Midbrain (tissue), 1 donor: ENCODE data around the gene GSTT2.
"Not testable (repeated sequence)": the region's sequence is repeated elsewhere in the genome, so short reads cannot be mapped to it uniquely, and the experiment has no call there.

Experiments
- DNase-seq: peaks from one replicate; lab custom pipeline; 2025; lab: John Stamatoyannopoulos, UW

GSTT2 gene

DNA sequence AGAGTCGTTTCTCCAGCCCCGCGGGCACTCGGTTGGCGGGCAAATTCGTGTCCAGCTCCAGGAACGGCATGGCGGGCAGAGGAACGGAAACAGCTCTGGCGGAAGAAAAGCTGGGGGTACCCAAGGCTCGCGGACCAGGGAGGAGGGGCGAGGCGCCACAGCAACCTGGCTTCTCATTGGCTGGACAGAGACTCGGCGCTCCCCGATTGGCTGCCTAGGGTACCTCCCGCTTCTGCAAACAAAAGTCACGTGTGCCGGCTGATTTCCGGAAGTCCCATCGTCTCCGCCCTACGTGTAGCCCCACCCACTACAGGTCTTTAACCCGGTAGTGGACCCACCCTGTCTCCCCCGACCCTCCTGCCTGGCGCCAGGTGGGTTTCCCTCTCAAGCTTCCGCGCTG, 5.6 kb upstream of the GSTT2 start, which contains the start of gene DDT:
Gene DDT, minus strand, starts transcription at position 97 of the 400 bp plus-strand sequence. Its CDS starts 27 bp downstream, at position 70.
- DNase-seq, result not testable (repeated sequence)

DNA sequence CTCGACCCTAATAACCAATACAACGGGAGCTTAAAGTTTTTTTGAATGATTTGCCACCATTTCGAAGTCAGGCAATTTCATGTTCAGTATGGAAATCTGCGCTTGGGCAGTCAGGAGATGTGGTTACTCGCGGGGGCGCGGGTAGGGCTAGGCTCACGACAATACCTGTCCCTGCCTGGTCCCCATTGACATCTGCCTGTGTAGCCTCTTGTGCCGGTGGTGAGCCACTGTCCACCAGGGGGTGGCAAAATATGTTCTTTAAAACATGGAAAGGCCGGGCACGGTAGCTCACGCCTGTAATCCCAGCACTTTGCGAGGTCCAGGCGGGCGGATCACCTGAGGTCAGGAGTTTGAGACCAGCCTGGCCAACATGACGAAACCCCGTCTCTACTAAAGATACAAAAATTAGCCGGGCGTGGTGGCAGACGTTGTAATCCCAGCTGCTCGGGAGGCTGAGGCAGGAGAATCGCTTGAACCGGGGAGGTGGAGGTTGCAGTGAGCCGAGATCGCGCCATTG, 5.0 kb upstream of the GSTT2 start:
- DNase-seq, result not testable (repeated sequence)

DNA sequence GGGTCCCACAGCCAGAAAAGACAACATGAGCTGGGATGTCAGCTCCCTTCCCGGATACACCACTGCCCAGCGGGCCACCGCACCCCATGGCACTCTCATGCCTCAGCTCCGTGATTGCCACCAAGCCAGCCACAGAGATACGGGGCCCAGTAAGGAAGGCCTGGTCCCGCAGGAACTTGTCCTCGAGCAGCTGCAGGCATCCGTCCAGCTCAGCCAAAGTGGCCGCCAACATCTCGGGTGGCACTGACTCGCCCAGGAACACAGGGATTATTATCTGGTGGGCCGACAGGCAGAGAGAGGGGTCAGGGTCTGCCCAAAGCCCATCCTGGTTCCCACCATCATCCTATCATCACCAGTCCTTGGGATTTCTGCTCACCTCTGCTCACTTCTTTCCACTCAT, 2.6 kb upstream of the GSTT2 start:
- DNase-seq, result not testable (repeated sequence)

DNA sequence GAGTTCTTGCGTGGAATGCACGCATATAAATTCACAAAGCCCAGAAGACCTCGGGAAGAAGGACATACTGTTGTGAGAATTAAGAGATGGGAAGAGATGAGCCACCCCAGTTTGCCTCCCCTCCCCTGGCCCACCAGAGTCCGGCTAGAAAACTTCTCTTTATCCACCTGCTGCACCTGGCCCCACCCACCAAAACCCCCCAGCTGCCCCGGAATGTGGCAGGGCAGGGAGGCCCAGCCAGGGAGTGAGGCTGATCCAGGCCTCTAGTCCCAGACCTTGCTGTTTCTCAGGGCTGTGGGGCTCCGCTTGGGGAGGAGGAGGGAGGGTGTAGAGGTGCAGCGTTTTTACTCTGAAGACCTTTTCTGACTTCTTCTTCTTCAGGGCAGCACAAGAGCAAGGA, 633 bp downstream of the GSTT2 start:
- not testable (repeated sequence) for DNase-seq

DNA sequence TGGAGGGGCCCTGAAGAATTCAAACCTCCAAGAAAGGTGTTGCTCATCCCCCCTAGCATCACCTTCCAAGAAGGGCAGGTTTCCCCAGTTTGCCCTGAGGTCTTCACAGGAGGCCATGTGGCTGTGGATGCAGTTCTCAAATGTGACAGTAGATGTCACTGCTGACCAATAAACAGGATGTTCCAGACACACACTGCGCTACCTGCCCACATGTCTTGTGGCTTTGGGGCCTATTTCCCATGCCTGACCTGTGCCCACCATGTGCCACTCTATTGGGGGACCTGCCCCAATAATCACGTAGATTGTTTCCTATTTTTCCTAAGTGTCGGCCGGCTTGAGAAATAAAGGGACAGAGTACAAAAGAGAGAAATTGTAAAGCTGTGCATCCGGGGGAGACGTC, 4.5 kb downstream of the GSTT2 start:
- DNase-seq, result peak; percentile 48

DNA sequence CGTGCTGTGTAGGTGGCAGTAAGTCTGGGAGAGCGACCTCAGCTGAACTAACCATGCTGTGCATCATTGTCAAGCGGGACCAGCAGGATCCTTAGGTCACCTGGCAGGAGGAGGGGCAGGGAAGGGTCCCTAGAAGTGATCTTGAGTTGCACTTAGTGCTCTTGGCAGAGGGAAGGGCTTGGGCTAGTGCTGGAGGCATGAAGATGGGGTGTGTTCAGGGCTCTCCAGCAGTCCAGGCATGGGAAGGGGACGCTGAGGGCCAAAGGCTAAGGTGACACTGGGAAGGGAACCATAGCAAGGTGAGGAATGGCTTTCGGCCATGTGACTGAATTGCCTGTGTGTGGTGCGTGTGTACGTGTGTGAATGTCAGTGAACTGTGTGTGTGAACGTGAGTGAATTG, 6.2 kb downstream of the GSTT2 start:
- not testable (repeated sequence) for DNase-seq

DNA sequence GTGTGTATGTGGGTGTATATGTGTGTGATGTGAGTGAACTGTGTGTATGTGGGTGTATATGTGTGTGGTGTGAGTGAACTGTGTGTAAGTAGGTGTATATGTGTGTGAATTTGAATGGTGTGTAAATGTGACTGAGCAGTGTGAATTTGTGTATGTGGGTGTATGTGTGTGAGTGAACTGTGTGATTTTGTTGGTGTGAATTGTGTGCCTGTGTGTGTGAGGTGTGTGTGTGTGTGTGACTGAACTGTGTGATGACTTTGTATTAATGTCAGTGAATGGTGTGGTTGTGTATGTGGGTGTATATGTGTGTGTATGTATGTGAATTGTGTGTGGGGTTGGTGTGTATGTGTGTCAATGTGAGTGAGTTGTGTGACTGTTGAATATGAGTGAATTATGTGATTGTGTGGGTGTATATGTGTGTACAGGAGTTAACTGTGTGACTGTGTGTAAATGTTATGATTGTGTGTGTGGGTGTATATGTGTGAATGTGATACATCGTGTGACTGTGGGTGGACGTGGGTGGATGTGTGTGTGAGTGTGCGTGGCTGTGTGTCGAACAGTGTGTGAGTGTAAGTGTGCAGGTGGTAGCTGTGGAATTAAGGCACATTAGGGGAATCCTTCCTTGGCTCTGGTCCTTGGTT, 6.7 kb downstream of the GSTT2 start:
- DNase-seq, result not testable (repeated sequence)

DNA sequence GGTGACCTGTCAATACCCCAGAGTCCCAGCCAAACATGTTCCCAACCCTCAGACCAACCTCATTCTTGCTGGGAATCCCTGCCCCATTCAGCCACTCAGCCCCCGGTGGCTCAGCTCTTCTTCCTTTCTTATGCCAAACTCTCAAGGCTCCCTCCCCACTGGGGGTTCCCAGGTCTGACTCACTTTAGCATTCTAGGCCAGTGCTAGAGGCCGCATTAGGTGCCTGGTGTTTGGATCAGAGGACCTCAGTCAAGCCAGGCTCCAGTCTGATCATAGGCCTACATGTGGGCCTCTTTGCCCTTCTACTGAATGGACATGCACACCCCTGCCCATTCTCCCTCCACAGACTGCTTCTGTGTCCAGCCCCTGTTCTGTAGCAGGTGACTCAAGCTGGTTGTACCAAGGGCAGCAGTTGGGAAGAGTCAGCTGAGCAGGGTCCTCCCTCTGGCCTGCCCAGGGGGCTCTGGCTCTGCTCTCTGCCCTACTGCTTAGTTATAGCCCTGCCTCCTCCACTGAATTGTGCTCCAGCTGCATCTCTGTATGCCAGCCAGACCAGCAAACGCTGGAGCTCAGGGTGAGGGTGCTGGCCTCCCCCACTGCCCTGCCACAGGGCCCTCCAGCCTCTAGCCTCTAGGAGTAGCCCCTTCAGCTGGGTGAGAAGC, 9.8 kb downstream of the GSTT2 start:
- not testable (repeated sequence) for DNase-seq

DNA sequence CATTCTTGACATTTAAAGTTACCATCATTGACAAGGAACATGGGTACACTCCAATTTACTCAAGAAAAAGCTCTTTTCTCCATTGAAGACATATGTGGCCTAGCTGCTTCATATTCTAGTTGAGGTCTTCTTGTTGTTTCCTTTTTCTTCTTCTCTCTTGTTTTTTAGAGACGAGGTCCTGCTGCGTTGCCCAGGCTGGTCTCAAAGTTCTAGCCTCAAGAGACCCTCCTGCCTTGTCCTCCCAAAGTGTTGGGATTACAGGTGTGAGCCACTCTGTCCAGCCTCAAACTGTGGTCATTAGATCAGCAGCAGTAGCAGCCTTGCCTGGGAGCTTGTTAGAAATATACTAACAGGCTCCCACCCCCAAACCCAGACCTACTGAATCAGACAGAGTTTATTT, 13.1 kb downstream of the GSTT2 start:
- DNase-seq, result not testable (repeated sequence)

DNA sequence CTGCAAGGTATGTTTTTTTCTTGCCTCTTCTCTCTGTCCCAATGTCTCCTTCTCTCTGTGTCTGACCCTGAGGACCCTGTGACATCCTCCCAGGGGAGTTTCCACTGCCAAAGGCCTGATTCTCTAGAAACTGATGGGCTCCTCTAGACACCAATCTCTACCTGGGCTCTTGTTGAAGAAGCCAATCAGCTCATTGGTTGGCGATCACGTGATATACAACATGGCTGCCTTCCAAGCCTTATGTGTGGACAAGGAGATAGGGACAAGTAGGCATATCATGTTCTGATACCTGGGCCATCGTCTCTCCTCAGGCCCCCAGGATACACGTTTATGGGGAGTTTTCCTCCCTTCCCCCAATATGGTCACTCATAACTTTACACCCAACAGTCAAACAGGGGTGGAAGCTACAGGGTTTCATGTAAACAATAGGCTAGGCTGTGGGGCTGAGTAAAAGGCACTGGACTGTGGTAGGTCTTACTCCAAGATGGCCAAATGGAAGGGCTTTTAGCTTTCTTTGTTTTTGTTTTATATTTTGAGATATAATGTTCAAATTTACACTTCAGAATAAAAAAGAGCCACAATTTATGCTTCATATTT, 13.7 kb downstream of the GSTT2 start:
- not testable (repeated sequence) for DNase-seq

DNA sequence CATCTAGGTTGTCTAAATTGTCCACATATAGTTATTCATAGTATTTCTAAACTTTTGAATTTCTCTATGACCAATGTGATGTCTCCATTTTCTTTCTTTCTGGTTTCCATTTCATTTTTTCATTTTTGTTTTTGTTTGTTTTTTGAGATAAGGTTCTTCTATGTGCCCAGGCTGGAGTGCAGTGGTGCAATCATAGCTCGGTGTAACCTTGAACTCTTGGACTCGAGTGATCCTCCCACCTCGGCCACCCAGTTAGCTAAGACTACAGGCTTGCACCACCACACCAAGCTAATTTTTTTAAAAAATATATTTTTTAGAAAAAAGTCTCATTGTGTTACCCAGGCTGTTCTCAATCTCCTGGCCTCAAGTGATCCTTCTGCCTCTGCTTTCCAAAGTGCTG, 17.2 kb downstream of the GSTT2 start:
- no peak for DNase-seq

DNA sequence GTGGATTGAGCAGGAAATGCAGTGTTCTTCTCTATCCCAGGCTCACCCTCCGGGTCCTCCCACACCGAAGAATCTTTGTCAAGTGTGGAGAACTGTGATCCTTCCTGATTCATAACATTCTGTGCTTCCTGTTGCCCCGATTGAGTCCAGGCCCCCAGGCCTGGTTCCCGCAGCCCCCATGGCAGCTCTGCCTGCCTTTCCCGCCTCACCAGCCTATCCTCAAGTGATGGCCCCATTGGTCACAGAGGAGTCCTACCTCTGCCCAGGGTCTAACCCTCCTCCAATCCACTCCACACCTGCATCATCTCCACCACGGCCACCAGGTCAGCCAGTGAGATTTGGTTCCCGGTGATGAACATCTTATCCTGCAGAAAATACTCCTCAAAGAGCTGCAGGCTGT, 19.8 kb downstream of the GSTT2 start:
- not testable (repeated sequence) for DNase-seq

DNA sequence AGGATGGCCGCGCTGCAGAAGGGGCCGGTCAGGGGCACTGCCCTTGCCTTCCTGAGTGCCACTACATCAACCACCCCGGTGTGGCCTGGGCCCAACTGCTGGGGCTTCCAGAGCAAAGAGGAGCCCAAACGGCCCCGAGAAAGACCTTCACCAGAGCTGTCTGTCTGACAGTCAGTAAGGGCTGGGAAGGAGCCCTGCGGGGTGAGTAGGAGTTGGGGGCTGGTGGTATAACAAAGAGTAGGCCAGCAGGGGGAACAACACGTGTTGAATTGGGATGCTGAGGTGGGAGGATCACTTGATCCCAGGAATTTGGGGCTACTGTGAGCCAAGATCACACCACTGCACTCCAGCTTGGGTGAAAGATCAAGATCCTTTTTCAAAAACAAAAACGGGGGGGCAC, 21.4 kb downstream of the GSTT2 start:
- no peak for DNase-seq

DNA sequence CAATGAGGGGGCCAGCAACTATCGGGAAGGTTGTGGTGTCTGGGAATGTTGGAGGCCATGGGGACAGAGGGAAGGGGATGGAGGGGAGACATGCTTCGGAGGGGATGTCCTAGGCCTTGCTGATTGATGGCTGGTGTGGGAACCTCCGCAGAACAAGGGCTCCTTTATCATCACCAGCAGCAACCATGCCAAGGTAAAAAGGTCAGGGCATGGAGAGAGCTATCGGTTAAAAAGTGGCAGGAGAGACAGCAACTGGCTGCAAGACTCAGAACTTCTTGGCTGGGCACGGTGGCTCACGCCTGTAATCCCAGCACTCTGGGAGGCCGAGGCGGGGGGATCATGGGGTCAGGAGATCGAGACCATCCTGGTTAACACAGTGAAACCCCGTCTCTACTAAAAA, 22.3 kb downstream of the GSTT2 start:
- DNase-seq, result no peak

DNA sequence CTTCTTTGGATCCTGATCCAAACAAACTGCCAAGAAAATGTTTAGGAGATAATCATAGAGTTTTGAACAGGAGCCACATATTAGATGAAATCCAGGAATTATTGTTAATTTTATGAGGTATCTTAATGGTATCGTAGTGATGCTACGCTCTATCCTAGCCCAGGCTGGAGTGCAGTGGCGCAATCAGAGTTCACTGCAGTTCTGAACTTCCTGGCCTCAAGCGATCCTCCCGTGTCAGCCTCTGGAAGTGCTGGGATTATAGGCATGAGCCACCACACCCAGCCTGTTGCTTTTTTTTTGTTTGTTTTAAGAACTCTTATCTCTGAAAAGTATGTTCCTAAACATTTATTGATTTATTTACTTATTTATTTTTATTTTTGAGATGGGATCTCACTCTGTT, 22.9 kb downstream of the GSTT2 start:
- DNase-seq, result no peak

DNA sequence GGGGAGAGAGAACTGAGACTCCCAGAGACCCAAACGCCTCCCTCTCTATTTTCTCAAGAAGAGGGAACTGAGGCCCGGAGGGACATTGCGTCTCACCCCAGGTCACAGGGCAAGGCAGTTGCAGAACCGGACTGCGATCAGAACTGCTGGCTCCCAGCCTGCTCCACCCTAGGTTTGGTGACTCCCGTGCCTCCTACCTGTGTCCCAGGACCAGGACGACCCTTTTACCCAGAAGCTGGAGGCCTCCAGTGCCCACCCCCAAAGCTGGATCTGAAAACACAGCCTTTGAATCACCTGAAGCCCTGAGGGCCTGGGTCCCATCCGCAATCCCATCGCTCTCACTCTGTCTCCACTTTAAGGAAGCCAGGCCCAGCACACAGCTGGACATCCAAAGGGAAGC, 24.0 kb downstream of the GSTT2 start:
- DNase-seq, result no peak

DNA sequence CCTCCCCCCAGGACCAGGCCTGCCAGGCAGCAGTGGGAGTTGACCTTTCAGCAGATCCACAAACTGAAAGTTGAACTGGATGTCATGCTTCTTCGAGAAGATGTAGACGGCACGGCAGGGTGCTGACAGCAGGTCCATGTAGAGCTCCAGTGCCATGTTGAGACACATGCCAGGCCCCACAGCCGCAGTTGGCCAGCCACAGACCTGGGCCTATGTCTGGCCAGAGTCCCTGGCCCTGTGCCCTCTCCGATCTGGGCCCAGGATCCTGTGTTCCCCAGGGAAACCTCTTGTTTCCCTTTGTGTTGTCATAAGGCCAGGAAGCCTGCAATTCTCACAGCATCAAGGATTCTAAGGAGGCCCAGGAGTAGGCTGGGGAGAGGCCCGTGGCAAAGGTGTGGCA, 25.3 kb downstream of the GSTT2 start, which contains the start of gene GSTT4:
Gene GSTT4, minus strand, starts transcription at position 253 of the 400 bp plus-strand sequence. Its CDS starts 97 bp downstream, at position 156.
- peak; percentile 36 for DNase-seq

DNA sequence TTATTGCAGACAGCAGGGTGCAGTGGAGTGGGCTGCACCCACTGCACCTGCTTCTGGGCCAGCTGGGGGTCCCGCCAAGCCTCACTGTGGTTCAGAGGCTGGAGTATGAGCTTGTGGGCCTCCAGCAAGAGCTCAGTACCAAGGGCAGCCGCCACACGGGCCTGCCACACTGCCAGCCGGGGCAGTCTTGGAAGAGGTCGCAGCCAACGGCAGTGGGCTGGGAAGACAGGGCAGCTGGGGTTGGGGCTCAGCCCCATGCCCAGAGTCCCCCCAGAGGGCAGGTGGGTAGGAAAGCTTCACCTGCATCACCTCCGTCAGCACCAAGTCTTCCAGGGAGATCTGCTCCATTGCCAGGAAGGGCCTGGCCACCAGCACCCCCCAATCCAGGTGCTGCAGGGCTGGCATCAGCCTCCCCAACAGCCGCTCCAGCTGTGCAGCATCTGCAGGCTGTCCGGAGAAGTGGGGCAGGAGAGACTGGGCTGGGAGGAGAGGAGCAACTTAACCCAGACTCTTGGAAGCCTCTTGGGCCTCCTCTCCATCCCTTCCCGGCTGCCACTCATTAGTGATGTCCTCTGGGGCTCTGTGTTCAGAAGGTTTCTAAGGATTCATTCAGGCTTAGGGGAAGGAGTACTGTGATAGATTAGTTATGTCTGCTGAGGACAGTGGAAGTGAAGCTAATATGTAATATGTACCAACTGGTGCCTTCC, 26.4 kb downstream of the GSTT2 start:
- no peak for DNase-seq

DNA sequence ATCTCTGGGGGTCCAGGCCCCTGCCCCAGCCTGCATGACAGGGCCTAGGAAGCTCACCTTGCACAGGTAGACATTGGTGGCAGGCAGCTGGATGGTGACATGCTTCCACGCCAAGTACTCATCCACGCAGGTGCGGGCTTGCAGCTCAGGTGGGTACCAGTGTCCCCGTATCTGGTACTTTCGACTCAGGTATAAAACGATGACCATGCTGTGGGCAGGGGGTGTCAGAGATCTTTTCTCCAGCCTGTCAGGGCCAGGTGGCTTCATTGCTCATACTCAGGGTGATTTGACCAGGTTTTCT, 26.9 kb downstream of the GSTT2 start:
- no peak for DNase-seq

DNA sequence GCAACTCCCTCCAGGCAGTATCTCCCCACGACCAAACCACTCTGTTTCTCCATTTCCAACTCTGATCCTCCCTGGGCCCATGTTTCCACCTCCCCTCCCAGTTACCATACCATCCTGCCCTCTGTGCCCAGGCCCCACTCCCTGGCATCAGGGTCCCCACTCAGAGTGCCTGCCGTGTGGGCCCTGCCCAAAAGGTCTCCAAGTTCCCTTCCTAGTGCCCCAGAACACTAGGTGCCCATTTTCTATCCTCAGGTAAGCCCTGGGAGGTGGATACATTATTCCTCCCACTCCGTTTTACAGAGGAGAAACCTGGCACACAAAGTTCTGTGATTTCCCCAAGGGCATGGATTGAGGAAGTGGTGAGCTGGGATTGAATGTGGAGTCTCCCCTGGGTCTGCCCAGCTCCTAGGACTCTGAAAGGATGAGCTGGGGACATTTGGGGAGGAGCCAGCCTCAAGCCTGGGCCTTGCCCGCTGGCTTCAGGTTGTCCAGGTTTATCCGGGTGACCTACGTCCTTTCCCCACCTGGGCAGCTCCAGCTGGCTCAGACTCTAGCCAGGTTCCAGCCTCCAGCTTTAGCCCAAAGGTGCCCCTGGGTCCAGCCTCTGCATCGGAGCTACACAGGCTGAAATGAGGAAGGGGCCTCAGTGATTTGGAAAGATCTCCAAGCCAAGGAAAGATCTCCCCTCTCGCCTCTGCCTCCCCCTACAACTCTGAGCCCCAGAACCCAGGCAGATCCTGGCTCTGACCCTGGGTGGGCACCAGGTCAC, 27.5 kb downstream of the GSTT2 start:
- no peak for DNase-seq

DNA sequence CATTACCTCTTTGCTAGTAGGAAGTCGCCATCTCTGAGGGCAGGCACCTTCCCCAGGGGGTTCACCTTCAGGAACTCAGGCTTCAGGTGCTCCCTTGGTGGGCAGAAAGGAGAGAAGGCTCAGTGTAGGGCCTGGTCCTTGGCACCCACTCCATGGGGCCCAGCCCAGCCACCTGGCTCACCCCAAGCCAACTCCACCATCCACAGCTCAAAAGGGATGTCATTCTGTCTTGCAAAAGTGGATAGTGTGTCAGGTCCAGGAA, 28.0 kb downstream of the GSTT2 start:
- no peak for DNase-seq
